ENCODE results near the gene ZBED2. TPM values are rescaled to one million over a fixed set of nuclear protein-coding genes. Genes with fewer than 3 reads are reported as not detected.

The ZBED2 gene
- total RNA-seq, 1 donor from 2014 or later = 543 TPM

DNA sequence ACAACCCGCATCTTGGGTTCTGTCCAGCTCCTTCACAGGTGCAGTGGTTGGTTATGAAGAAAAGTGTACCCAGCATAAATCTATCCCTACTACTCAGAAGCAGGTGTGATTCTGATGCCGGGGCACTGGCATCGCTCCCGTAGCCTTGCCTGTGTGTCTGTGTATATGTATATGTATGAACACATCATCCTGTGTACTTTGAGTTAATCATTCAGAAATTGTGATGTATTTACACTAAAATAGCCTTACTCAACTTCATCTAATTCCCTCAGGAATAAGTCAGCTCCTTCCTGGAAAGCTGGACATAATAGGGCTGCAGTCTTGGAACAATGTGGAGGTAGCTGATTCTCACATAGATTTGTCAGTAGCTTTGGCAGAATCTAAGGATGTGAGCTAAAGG is 6.7 kb upstream of the ZBED2 start:
- Mint-ChIP-seq H3K4me1 (ENCODE audit: low read depth) (peaks cover 75% of the 10 kb centered on the region), H3K4me3 (ENCODE audit: low read depth) (no peak overlapping the region), H3K27ac (peak overlapping the region; percentile 63), H3K36me3 (ENCODE audit: low read depth) (peaks cover 74% of the 10 kb centered on the region), H3K27me3 (ENCODE audit: low read depth) (no peaks in the 10 kb centered on the region), H3K9me3 (no peaks in the 10 kb centered on the region)
- DNase-seq (ENCODE audit: low spot score) = no peak
- intact Hi-C loops (cut with micrococcal nuclease) = loop anchor here (10.0 kb wide), 1 partner anchor 783 kb away; no protein-coding TSS in a partner anchor

DNA sequence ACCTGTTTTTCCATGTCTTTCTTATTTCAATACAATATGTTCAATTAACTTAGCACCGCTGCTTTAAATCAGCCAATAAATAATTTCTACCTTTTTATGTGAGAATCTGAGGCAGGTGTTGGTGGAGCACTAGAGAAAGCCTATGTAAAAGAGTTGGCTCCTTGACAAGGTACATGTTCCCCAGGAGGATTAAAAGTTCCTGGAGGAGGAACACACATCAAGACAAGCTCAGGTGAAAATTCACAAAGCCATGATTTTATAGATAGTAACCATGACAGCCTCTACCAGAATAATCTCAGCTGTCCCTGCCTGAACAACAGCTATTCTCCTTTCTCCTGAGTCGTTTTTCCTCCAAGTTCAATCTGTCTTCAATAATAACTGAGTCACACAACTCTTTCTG is 3.4 kb upstream of the ZBED2 start:
- intact Hi-C loops (cut with micrococcal nuclease) = no loop called here
- Mint-ChIP-seq H3K27me3 (ENCODE audit: low read depth) (no peaks in the 10 kb centered on the region), H3K36me3 (ENCODE audit: low read depth) (peaks cover 70% of the 10 kb centered on the region), H3K4me3 (ENCODE audit: low read depth) (no peak overlapping the region), H3K4me1 (ENCODE audit: low read depth) (peaks cover 63% of the 10 kb centered on the region), H3K27ac (peak overlapping the region; percentile 81), H3K9me3 (no peaks in the 10 kb centered on the region)
- DNase-seq (ENCODE audit: low spot score) = no peak

DNA sequence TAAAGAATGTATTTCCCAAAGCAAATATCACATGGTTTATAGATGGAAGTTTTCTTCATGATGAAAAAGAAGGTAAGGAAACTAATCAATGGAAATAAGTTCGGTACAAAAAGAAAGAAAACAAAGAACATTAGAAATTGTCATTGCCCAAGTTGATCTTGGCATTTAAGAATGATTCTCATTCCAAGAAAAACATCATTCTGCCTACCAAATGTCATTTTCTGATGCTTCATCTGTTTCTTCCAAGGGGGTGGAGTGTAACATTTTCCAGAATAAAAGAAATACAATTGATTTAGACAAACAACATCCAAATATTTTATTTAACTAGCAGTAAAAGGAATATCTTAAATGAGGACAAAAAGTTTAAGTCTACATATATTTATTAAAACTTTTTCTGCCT is 3.0 kb upstream of the ZBED2 start:
- peak overlapping the region; percentile 81 for H3K27ac Mint-ChIP-seq
- intact Hi-C loops (cut with micrococcal nuclease) = no loop called here
- H3K36me3 Mint-ChIP-seq (ENCODE audit: low read depth) = peaks cover 70% of the 10 kb centered on the region
- no peaks in the 10 kb centered on the region for H3K9me3 Mint-ChIP-seq
- H3K27me3 Mint-ChIP-seq (ENCODE audit: low read depth) = no peaks in the 10 kb centered on the region
- peak overlapping the region; percentile 26 for H3K4me3 Mint-ChIP-seq (ENCODE audit: low read depth)
- peaks cover 59% of the 10 kb centered on the region for H3K4me1 Mint-ChIP-seq (ENCODE audit: low read depth)
- DNase-seq (ENCODE audit: low spot score) = no peak

DNA sequence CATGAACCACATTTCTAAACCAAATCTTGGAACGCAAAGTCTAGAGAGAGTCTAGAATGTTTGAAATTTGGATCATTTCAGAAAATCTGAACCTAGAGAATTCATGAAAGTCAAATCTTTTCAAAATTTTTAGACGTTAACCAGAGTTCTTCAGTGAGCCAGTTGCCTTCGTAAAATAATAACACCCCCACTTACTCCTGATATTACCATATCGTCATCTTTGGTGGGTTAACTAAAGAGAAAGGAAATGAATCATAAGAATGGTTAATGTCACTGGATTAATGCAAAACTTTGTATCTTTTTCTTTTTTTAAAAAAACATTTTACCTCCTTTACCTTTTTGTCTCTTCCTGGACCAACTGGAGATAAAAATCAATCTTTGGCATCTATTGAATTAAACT is 1.2 kb upstream of the ZBED2 start:
- Mint-ChIP-seq H3K27ac (peak overlapping the region; percentile 95), H3K27me3 (ENCODE audit: low read depth) (no peaks in the 10 kb centered on the region), H3K9me3 (no peaks in the 10 kb centered on the region), H3K4me3 (ENCODE audit: low read depth) (peak overlapping the region; percentile 97), H3K36me3 (ENCODE audit: low read depth) (peaks cover 73% of the 10 kb centered on the region), H3K4me1 (ENCODE audit: low read depth) (peaks cover 52% of the 10 kb centered on the region)
- DNase-seq (ENCODE audit: low spot score) = no peak
- intact Hi-C loops (cut with micrococcal nuclease) = loop anchor here (1.0 to 2.0 kb wide), 2 partner anchors 8 to 14 kb away; no protein-coding TSS in a partner anchor

DNA sequence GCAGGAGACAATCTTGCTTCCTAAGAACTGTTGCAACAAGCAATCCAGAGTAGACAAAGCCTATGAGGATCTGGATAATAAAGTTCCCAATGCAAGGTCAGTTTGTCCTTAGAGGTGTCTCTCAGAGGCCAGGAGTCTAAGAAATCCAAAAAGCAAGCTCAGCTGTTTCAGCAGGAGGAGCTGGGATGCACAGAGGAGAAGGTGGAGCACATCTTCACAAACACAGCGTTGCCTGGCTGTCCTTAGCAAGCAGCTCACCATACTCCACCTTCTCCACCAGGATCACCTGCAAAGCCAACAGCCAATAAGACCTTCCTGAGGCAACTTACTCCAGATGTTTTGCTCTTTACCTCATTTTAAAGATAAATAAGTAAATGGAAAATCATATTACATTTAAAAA is 365 bp downstream of the ZBED2 start:
- Mint-ChIP-seq H3K4me3 (ENCODE audit: low read depth) (peak overlapping the region; percentile 97), H3K4me1 (ENCODE audit: low read depth) (peaks cover 53% of the 10 kb centered on the region), H3K27me3 (ENCODE audit: low read depth) (no peaks in the 10 kb centered on the region), H3K27ac (peak overlapping the region; percentile 95), H3K9me3 (no peaks in the 10 kb centered on the region), H3K36me3 (ENCODE audit: low read depth) (peaks cover 77% of the 10 kb centered on the region)
- intact Hi-C loops (cut with micrococcal nuclease) = loop anchor here (1.0 kb wide), 4 partner anchors 8 to 22 kb away; no protein-coding TSS in a partner anchor
- DNase-seq (ENCODE audit: low spot score) = no peak

DNA sequence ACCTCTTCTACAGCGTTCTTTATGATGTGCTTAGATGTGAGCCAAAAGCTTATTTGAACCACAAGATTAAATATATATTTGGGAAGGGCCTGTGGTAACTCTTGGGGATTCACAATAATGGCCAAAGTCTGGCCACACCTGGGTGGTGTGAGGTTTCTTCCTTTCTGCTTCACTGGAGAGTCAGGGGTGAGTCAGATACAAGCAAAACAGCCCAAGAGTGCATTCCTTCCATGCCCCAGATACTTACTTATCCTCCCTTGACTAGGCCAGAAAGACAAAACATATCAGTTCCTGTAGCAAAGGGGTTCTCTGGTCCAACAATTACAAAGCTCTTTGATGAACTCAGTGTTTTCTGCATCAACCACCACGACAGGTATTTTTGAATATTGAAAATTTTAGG is 941 bp downstream of the ZBED2 start:
- no peak for DNase-seq (ENCODE audit: low spot score)
- H3K4me1 Mint-ChIP-seq (ENCODE audit: low read depth) = peaks cover 56% of the 10 kb centered on the region
- peak overlapping the region; percentile 97 for H3K4me3 Mint-ChIP-seq (ENCODE audit: low read depth)
- intact Hi-C loops (cut with micrococcal nuclease) = no loop called here
- H3K27ac Mint-ChIP-seq = peak overlapping the region; percentile 95
- peaks cover 81% of the 10 kb centered on the region for H3K36me3 Mint-ChIP-seq (ENCODE audit: low read depth)
- no peaks in the 10 kb centered on the region for H3K9me3 Mint-ChIP-seq
- H3K27me3 Mint-ChIP-seq (ENCODE audit: low read depth) = no peaks in the 10 kb centered on the region

DNA sequence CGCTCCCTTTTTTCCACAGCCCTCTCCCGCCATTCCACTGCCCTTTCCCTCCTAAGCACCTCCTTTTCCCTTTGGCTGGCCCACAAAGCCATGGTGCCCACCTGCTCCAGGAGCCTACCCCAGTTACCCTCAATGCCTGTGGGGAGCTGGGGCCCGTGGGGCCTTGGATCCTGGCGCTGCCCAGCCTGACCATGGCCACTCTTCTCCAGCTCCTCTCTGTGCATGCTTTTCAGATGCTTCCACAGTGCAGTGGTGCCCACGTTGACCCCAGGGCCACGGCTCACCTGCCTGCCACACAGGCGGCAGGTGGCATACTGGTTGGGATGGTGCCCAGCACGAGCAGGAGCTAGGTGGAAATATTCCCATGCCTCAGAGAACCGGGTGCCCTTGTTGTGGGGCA is 1.5 kb downstream of the ZBED2 start:
- H3K27ac Mint-ChIP-seq = peak overlapping the region; percentile 95
- H3K4me3 Mint-ChIP-seq (ENCODE audit: low read depth) = peak overlapping the region; percentile 97
- peaks cover 82% of the 10 kb centered on the region for H3K36me3 Mint-ChIP-seq (ENCODE audit: low read depth)
- no peak for DNase-seq (ENCODE audit: low spot score)
- no peaks in the 10 kb centered on the region for H3K9me3 Mint-ChIP-seq
- intact Hi-C loops (cut with micrococcal nuclease) = no loop called here
- H3K27me3 Mint-ChIP-seq (ENCODE audit: low read depth) = no peaks in the 10 kb centered on the region
- H3K4me1 Mint-ChIP-seq (ENCODE audit: low read depth) = peaks cover 57% of the 10 kb centered on the region

DNA sequence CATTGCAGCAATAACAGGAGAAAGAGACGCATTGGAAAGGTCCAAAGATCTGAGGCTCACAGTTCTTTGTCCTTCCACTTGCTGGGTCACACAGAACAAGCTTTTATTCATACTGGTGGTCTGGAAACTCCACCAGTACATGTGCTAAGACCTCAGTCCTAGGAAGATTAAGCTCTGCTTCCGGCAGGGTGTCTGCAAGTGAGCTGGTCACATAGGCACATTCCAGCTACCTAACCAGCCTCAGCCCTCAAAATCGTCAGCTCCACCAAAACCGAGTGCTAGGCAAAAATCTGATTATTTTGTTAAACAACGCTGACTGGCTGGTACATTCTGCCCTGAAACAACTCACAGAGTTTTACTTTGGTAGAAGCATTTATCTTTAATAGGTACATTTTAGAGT is 2.2 kb downstream of the ZBED2 start:
- Mint-ChIP-seq H3K27ac (peak overlapping the region; percentile 95), H3K27me3 (ENCODE audit: low read depth) (no peaks in the 10 kb centered on the region), H3K4me1 (ENCODE audit: low read depth) (peaks cover 58% of the 10 kb centered on the region), H3K4me3 (ENCODE audit: low read depth) (peak overlapping the region; percentile 97), H3K9me3 (no peaks in the 10 kb centered on the region), H3K36me3 (ENCODE audit: low read depth) (peaks cover 82% of the 10 kb centered on the region)
- DNase-seq (ENCODE audit: low spot score) = no peak
- intact Hi-C loops (cut with micrococcal nuclease) = no loop called here

DNA sequence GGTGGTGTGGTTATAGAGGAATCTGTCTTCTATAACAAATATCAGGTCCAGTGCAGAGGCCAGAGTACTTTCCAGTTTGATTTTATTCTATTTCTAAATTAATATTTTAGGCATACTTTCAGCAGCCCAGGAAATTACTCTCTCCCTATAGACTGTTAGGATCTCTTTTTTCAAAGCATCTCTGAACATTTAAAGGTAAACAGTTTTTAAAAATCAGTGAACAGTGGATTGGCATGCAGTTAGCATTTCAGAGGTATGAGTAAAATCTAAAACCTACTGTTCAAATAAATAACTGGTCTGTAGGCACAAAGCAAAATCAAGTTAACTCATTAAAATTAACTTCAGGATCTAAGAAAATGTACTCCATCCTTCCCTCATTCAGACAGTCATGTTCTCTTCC is 3.0 kb downstream of the ZBED2 start:
- DNase-seq (ENCODE audit: low spot score) = no peak
- intact Hi-C loops (cut with micrococcal nuclease) = no loop called here
- H3K9me3 Mint-ChIP-seq = no peaks in the 10 kb centered on the region
- no peaks in the 10 kb centered on the region for H3K27me3 Mint-ChIP-seq (ENCODE audit: low read depth)
- H3K27ac Mint-ChIP-seq = peak overlapping the region; percentile 74
- peaks cover 57% of the 10 kb centered on the region for H3K4me1 Mint-ChIP-seq (ENCODE audit: low read depth)
- H3K4me3 Mint-ChIP-seq (ENCODE audit: low read depth) = peak overlapping the region; percentile 97
- H3K36me3 Mint-ChIP-seq (ENCODE audit: low read depth) = peaks cover 86% of the 10 kb centered on the region

DNA sequence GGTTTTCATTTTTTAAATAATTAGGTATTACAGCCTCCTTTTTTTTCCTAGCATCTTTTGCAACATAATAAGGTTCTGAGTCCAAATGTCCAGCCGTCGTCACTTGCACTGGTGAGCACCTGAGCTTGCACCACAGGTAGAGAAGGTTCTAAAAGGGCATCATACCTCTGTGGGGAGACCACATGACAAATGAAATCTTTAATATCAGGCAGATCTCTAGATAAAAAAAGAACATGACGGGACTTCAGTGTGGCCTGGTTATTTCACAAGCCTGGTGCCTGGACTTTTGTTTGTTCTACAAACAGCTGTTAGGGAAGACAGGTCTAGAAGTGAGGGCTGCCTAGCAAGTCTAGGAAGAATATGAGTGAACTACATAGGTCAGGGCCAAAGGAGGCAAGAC is 3.6 kb downstream of the ZBED2 start:
- Mint-ChIP-seq H3K4me1 (ENCODE audit: low read depth) (peaks cover 59% of the 10 kb centered on the region), H3K4me3 (ENCODE audit: low read depth) (peak overlapping the region; percentile 97), H3K27ac (peak overlapping the region; percentile 74), H3K27me3 (ENCODE audit: low read depth) (no peaks in the 10 kb centered on the region), H3K36me3 (ENCODE audit: low read depth) (peaks cover 91% of the 10 kb centered on the region), H3K9me3 (peaks cover 4% of the 10 kb centered on the region)
- intact Hi-C loops (cut with micrococcal nuclease) = no loop called here
- no peak for DNase-seq (ENCODE audit: low spot score)

DNA sequence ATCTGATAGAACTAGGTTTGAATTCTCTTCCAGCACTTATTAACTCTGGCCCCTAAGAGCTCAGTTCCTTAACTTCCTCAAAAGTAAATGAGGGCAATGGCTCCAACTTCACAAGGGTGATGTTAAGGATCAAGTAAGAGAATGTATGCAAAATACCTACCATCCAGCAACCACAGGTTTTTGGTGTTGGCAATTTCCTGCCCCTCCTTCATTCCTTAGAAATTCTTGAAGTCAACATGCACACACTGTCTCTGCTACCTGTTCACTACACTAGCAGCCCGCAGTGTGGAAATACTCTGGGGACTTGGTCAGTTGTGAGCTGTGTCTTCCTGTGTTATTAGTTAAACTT is 5.0 kb downstream of the ZBED2 start:
- H3K9me3 Mint-ChIP-seq = peaks cover 9% of the 10 kb centered on the region
- H3K27me3 Mint-ChIP-seq (ENCODE audit: low read depth) = no peaks in the 10 kb centered on the region
- H3K4me3 Mint-ChIP-seq (ENCODE audit: low read depth) = peak overlapping the region; percentile 97
- intact Hi-C loops (cut with micrococcal nuclease) = no loop called here
- DNase-seq (ENCODE audit: low spot score) = no peak
- no peak overlapping the region for H3K27ac Mint-ChIP-seq
- H3K4me1 Mint-ChIP-seq (ENCODE audit: low read depth) = peaks cover 52% of the 10 kb centered on the region
- H3K36me3 Mint-ChIP-seq (ENCODE audit: low read depth) = peaks cover 94% of the 10 kb centered on the region

DNA sequence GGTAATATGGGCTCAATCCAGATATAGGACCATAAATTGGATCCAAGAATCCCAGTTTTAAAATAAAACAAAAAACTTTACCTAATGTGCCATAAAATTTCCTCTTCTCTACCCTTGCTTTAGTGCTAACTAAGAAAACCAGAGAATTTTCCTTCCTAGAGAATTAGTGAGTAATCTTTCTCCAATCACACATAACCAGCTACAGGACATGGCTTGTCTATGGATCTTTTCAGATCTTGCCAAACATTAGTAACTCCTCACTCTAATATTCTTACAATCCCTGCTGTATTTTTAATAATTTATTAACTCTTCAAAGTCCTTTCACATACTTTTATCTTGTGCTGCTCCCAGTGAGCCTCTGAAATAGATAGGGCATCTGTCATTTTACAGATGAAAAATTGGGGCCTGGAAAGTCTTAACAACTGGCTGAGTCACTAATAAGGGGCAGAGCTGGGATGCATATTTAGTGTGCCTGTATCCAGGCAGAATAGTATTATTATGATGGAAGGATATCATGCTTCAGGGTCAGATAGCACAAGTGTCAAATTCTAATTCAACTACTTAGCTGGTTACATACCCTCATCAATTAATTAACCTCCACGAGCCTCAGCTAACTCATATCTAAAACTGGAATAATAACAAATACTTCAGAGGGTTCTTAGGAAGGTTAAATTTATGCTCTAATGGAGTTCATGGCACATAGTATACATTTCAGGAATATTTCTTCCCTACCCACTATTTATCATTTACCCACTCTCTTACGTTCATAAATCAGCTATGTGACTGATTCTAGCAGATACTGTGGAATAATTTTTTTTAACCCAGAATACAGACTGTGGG is 5.6 kb downstream of the ZBED2 start:
- Mint-ChIP-seq H3K9me3 (peaks cover 12% of the 10 kb centered on the region), H3K27ac (peak overlapping the region; percentile 65), H3K27me3 (ENCODE audit: low read depth) (no peaks in the 10 kb centered on the region), H3K4me1 (ENCODE audit: low read depth) (peaks cover 51% of the 10 kb centered on the region), H3K4me3 (ENCODE audit: low read depth) (no peak overlapping the region), H3K36me3 (ENCODE audit: low read depth) (peaks cover 93% of the 10 kb centered on the region)
- no peak for DNase-seq (ENCODE audit: low spot score)
- intact Hi-C loops (cut with micrococcal nuclease) = no loop called here

DNA sequence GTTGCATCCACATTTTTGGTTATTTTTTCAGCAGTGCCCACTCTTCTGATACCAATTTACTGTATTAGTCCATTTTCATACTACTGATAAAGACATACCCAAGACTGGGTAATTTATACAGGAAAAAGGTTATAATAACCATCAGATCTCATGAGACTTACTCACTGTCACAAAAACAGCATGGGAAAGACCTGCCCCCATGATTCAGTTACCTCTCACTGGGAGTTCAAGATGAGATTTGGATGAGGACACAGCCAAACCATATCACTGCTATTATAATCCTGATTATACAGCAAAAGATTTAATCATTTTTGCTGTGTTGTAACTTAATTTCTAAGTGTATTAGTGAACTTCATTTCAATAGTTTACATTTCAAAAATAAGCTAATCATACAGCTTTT is 6.6 kb downstream of the ZBED2 start:
- H3K27ac Mint-ChIP-seq = peak overlapping the region; percentile 54
- H3K4me3 Mint-ChIP-seq (ENCODE audit: low read depth) = no peak overlapping the region
- DNase-seq (ENCODE audit: low spot score) = no peak
- H3K9me3 Mint-ChIP-seq = peaks cover 12% of the 10 kb centered on the region
- H3K27me3 Mint-ChIP-seq (ENCODE audit: low read depth) = no peaks in the 10 kb centered on the region
- intact Hi-C loops (cut with micrococcal nuclease) = no loop called here
- peaks cover 91% of the 10 kb centered on the region for H3K36me3 Mint-ChIP-seq (ENCODE audit: low read depth)
- peaks cover 54% of the 10 kb centered on the region for H3K4me1 Mint-ChIP-seq (ENCODE audit: low read depth)
